Pancreas (tissue), 10 donors: ENCODE measurements around the gene SLC4A1. TPM values are rescaled to one million over a fixed set of nuclear protein-coding genes. Genes with fewer than 3 reads are reported as not detected.

ENCODE experiments used
- ATAC-seq, 4 donors: fragments of 200-7000 bp; cut with Tn5 transposase; one replicate each; pipeline versions ENCODE4 v1.8.0 to v1.9.1; 2020; ENCODE audit warnings: mild to moderate bottlenecking in 4 of 4, moderate library complexity in 4 of 4
- DNase-seq, 6 donors: peaks; one replicate each; pipeline ENCODE4 v3.0.0-alpha.2; 2020
- FAIRE-seq: peaks from 2 replicates; lab custom pipeline; 2012; peaks lifted over from hg19 to GRCh38; lab: Jason Lieb, UNC
- H3K27ac ChIP-seq, 4 donors: fragments of 200-600 bp; sonication (generic); 1 replicate in 3 of 4; 2 replicates in 1 of 4; pipeline versions ENCODE4 v1.5.0 to v1.8.0; 2020
- H3K27me3 ChIP-seq, 4 donors: fragments of 200-600 bp; one replicate each; pipeline ENCODE4 v1.8.0; 2021
- H3K36me3 ChIP-seq, 3 donors: fragments of 200-600 bp; sonication (generic) in 1 of 3; one replicate each; pipeline versions ENCODE4 v1.5.0 to v1.8.0; 2020 to 2021
- H3K4me1 ChIP-seq, 3 donors: fragments of 200-600 bp; one replicate each; pipeline ENCODE4 v1.8.0; 2021
- H3K4me3 ChIP-seq, 4 donors: fragments of 200-600 bp; sonication (generic) in 2 of 4; one replicate each; pipeline versions ENCODE4 v1.5.0 to v1.8.0; 2020 to 2021
- H3K9me3 ChIP-seq, 4 donors: fragments of 200-600 bp; one replicate each; pipeline ENCODE4 v1.8.0; 2021
- CTCF ChIP-seq, 4 donors: fragments of 200-600 bp; sonication (generic) in 3 of 4; IDR thresholded peaks; one replicate each; pipeline versions ENCODE4 v1.5.0 to v1.8.0; 2021; ENCODE audit warnings: antibody characterized with exemption in 4 of 4
- WGBS, 2 donors: extraction: QIAGEN DNeasy Blood & Tissue Kit; methylation state at CpG; one replicate each; pipeline ENCODE4 v1.1.7; 2013; 5-methylcytosine and 5-hydroxymethylcytosine counted together
- intact Hi-C, 3 donors: fragments of 100-400 bp; cut with DNase I; formaldehyde crosslinking; loops; one replicate each; pipeline versions ENCODE4 v1.11.1 to v1.14.2; 2022
- polyA plus RNA-seq, 2 donors: library from polyadenylated mRNA; stranded (reverse); fragments of 200-250 nt; gene quantifications; one replicate each; pipeline ENCODE4 v1.2.3, GENCODE V29; 2013
- total RNA-seq, 6 donors: library from RNA; stranded (reverse); fragmentation: NEBNext Ultra II Directional in 4 of 6; extraction: Animal tissue kit (Norgen Biotek cat#: 25700) in 4 of 6; gene quantifications; one replicate each; pipeline versions ENCODE4 v1.2.1 to v1.2.4, GENCODE V29; 2021 to 2023
- donor health status: healthy with polysubstance abuse.
- donor health status: DM: no; HTN: no; CAD: no; lungs with moderate emphysema.
- donor health status: DM: no; HTN: no; CAD: no.
- donor health status: control.
- donor health status: control.
- donor health status: Bipolar disorder and iron deficiency.
- donor health status: DM: yes; HTN: yes; CAD: no.
- donor health status: DM: no; HTN: no; CAD: no.
- donor health status: DM: no; HTN: no; CAD: no.
- donor health status: DM: yes; HTN: yes; CAD: no.

SLC4A1 gene
- total and polyA plus RNA-seq, 8 donors: 0.24 to 0.37 TPM; not detected in 6

- 60 to 63% methylated on average over 8 of the region's 8 CpGs for WGBS, 2 donors
- H3K36me3 ChIP-seq: no peaks in the 10 kb centered on the region
- H3K4me1 ChIP-seq: no peaks in the 10 kb centered on the region
- H3K27me3 ChIP-seq: no peaks in the 10 kb centered on the region
- TF ChIP-seq CTCF (IDR thresholded peaks at IDR 0.05): no peak
- FAIRE-seq (no peak), ATAC-seq (no peak), DNase-seq (no peak)
- H3K9me3 ChIP-seq: no peaks in the 10 kb centered on the region
- intact Hi-C loops: no loop called here
- no peak overlapping the region for H3K4me3 ChIP-seq
- no peak overlapping the region for H3K27ac ChIP-seq
These were observed 19.7 kb upstream of the SLC4A1 start for GRCh38 chr17:44287651-44288050.

DNA sequence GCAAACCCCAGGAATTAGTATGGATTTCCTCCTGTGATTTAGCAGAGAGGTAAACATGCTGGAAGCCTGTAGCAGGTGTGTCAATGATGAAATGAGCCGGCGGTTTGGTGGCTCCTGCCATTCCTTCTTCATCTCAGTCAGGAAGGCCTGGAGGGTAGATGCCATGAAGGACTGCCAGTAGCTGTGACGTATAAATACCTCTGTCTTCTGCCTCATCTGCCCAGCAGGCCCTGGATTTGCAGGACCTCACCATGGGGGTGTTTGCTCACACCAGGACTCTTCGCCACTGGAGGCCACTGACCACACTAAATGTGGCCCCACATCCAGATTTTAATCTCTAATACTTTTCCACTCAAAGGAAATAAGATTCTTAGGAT is 16.1 kb upstream of the SLC4A1 start:
- H3K9me3 ChIP-seq: no peaks in the 10 kb centered on the region
- H3K36me3 ChIP-seq: no peaks in the 10 kb centered on the region
- FAIRE-seq (no peak), DNase-seq (no peak), ATAC-seq (no peak)
- no peak overlapping the region for H3K27ac ChIP-seq
- no peak overlapping the region for H3K4me3 ChIP-seq
- TF ChIP-seq CTCF (IDR thresholded peaks at IDR 0.05): no peak
- 87 to 89% methylated on average over 4 of the region's 4 CpGs for WGBS, 2 donors
- no peaks in the 10 kb centered on the region for H3K27me3 ChIP-seq
- intact Hi-C loops: no loop called here
- H3K4me1 ChIP-seq: peaks cover 0 to 8% (median 6%) of the 10 kb centered on the region in 3 donors

- WGBS, 2 donors: 79 to 83% methylated on average over 8 of the region's 8 CpGs
- ATAC-seq (no peak), DNase-seq (no peak), FAIRE-seq (no peak)
- no peak overlapping the region for H3K27ac ChIP-seq
- H3K9me3 ChIP-seq: no peaks in the 10 kb centered on the region
- TF ChIP-seq CTCF (IDR thresholded peaks at IDR 0.05): no peak
- no peak overlapping the region for H3K4me3 ChIP-seq
- intact Hi-C loops: no loop called here
- no peaks in the 10 kb centered on the region for H3K27me3 ChIP-seq
- H3K4me1 ChIP-seq: peaks cover 0 to 8% (median 6%) of the 10 kb centered on the region in 3 donors
- no peaks in the 10 kb centered on the region for H3K36me3 ChIP-seq
These were observed 15.5 kb upstream of the SLC4A1 start for GRCh38 chr17:44283344-44284023.

DNA sequence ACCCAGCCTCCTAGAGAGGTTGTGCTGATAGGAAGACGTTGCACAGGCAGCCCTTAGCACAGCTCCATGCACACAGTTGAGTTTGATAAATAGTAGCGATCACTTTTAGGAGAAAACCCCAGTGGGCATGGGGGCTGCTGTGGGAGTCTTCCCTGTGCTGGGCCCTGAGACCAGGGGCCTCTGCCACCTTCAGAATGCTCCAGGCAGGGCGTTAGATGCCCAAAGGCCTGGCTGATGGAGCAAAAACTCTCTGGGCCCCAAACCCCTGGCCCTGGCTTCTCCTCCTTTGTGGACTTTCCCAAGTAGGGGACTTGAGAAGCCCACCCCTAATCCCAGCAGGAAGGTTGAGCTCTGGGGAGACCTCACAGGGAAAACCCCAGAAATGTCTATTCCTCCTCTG is 14.3 kb upstream of the SLC4A1 start:
- Histone ChIP-seq H3K27ac (no peak overlapping the region), H3K4me1 (peaks cover 0 to 8% (median 6%) of the 10 kb centered on the region in 3 donors), H3K4me3 (no peak overlapping the region), H3K36me3 (no peaks in the 10 kb centered on the region), H3K27me3 (no peaks in the 10 kb centered on the region), H3K9me3 (no peaks in the 10 kb centered on the region)
- no peak for TF ChIP-seq CTCF (IDR thresholded peaks at IDR 0.05)
- DNase-seq: no peak
- no peak for FAIRE-seq
- intact Hi-C loops: no loop called here
- WGBS, 2 donors: 70 to 74% methylated on average over 3 of the region's 3 CpGs
- ATAC-seq: no peak

DNA sequence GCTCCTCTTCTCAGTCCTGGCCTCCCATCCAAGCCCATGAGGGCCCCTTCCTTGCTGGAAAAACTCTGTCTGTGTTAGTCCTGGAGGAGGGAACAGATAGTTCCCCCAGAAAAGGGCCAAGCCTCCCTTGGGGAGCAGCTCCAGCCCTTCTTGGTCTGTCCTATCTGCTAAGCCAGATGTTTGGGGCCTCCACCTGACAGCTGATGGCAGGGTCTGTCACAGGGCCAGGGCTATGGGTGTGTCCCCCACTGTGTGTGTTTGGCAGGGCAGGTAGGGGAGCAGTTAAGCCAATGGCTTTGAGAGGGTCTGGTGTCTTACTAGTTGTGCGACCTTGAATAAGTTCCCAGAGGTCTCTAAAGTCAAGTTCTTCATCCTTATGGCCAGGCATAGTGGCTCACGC is 13.6 kb upstream of the SLC4A1 start:
- H3K27me3 ChIP-seq: no peaks in the 10 kb centered on the region
- DNase-seq: no peak
- H3K36me3 ChIP-seq: no peaks in the 10 kb centered on the region
- no peak for TF ChIP-seq CTCF (IDR thresholded peaks at IDR 0.05)
- FAIRE-seq: no peak
- no peak overlapping the region for H3K4me3 ChIP-seq
- peaks cover 0 to 8% (median 6%) of the 10 kb centered on the region in 3 donors for H3K4me1 ChIP-seq
- WGBS, 2 donors: 85 to 91% methylated on average over 2 of the region's 2 CpGs
- intact Hi-C loops: no loop called here
- H3K9me3 ChIP-seq: no peaks in the 10 kb centered on the region
- no peak overlapping the region for H3K27ac ChIP-seq
- no peak for ATAC-seq
